H1 (cell line): Measurements from ENCODE around the gene TRHDE. TPM values are rescaled to one million over a fixed set of nuclear protein-coding genes. Genes with fewer than 3 reads are reported as not detected.

ENCODE experiments used
- CTCF ChIA-PET: fragments of 300-600 bp; sonication (Branson Sonifier 250); formaldehyde crosslinking; loops from one replicate; lab custom pipeline; 2021; ENCODE audit not compliant: partially characterized antibody; lab: Charles Lee
- POLR2A ChIA-PET: fragments of 300-600 bp; sonication (Branson Sonifier 250); formaldehyde crosslinking; loops from one replicate; lab custom pipeline; 2021; ENCODE audit warnings: inconsistent platforms; ENCODE audit not compliant: partially characterized antibody; lab: Charles Lee
- DNase-seq, 2 experiments: peaks; one replicate each; pipeline versions ENCODE4 v3.0.0 to v3.0.0-alpha.2; 2010 to 2022; ENCODE audit warnings: low spot score in 2 of 2, low read depth in 1 of 2, mixed read lengths in 1 of 2
- FAIRE-seq: peaks from 2 replicates; lab custom pipeline; 2011; peaks lifted over from hg19 to GRCh38; lab: Jason Lieb, UNC
- H2AFZ ChIP-seq: 2 replicates; pipeline ENCODE4 v1.8.1; 2012; ENCODE audit warnings: low read length, inconsistent platforms
- H2AK5ac ChIP-seq: 2 replicates; pipeline ENCODE4 v1.6.1; 2013; ENCODE audit warnings: low read depth, low read length
- H2BK120ac ChIP-seq: replicated peaks from 2 replicates; pipeline ENCODE3; 2013; ENCODE audit warnings: low read depth, low read length, inconsistent platforms
- H2BK12ac ChIP-seq: 2 replicates; pipeline ENCODE4 v1.6.1; 2013; ENCODE audit warnings: low read depth, low read length
- H2BK15ac ChIP-seq: 2 replicates; pipeline ENCODE4 v1.6.1; 2013; ENCODE audit warnings: low read length
- H2BK20ac ChIP-seq: 2 replicates; pipeline ENCODE4 v1.6.1; 2013; ENCODE audit warnings: low read length
- H2BK5ac ChIP-seq: 2 replicates; pipeline ENCODE4 v1.6.1; 2013; ENCODE audit warnings: low read depth, low read length
- H3K14ac ChIP-seq: 2 replicates; pipeline ENCODE4 v1.6.1; 2013; ENCODE audit warnings: inconsistent platforms; ENCODE audit not compliant: insufficient read length
- H3K18ac ChIP-seq: 2 replicates; pipeline ENCODE4 v1.6.1; 2013; ENCODE audit warnings: low read length; ENCODE audit errors: extremely low read depth
- H3K23ac ChIP-seq: 2 replicates; pipeline ENCODE4 v1.6.1; 2013; ENCODE audit warnings: inconsistent platforms; ENCODE audit not compliant: insufficient read length
- H3K23me2 ChIP-seq: 2 replicates; pipeline ENCODE4 v1.6.1; 2013; ENCODE audit warnings: low read depth, low read length
- H3K27ac ChIP-seq: 2 replicates; pipeline ENCODE4 v1.6.1; 2011; ENCODE audit warnings: low read depth, low read length, inconsistent platforms
- H3K27me3 ChIP-seq, 4 experiments: replicated peaks in 1 of 4; 1 replicate in 1 of 4; 2 replicates in 3 of 4; pipeline versions ENCODE4 v1.6.1 to v1.8.1; 2011 to 2013; ENCODE audit warnings: low read length in 3 of 4, mild to moderate bottlenecking in 3 of 4, inconsistent platforms in 2 of 4, mixed read lengths in 2 of 4, moderate library complexity in 1 of 4; ENCODE audit not compliant: control insufficient read depth in 3 of 4, insufficient read depth in 3 of 4; ENCODE audit errors: extremely low read depth in 1 of 4
- H3K36me3 ChIP-seq, 4 experiments: 2 replicates each; pipeline versions ENCODE4 v1.6.1 to v1.8.1; 2011 to 2013; ENCODE audit warnings: mild to moderate bottlenecking in 4 of 4, low read length in 3 of 4, moderate library complexity in 2 of 4, control low read depth in 1 of 4, inconsistent platforms in 1 of 4; ENCODE audit not compliant: insufficient read depth in 4 of 4, control insufficient read depth in 2 of 4
- H3K4ac ChIP-seq: replicated peaks from 2 replicates; pipeline ENCODE3; 2013; ENCODE audit warnings: low read length, low read depth, mixed read lengths, inconsistent platforms; ENCODE audit not compliant: insufficient read length
- H3K4me1 ChIP-seq, 4 experiments: replicated peaks in 1 of 4; 1 replicate in 1 of 4; 2 replicates in 3 of 4; pipeline versions ENCODE4 v1.6.1 to v1.8.1; 2011 to 2013; ENCODE audit warnings: low read length in 3 of 4, inconsistent platforms in 2 of 4, mixed read lengths in 1 of 4; ENCODE audit not compliant: insufficient read depth in 4 of 4, control insufficient read depth in 3 of 4
- H3K4me2 ChIP-seq, 2 experiments: 2 replicates each; pipeline versions ENCODE4 v1.6.1 to v1.8.1; 2011 to 2013; ENCODE audit warnings: low read depth in 2 of 2, low read length in 2 of 2, control low read depth in 1 of 2, inconsistent platforms in 1 of 2, mild to moderate bottlenecking in 1 of 2; ENCODE audit not compliant: insufficient read depth in 1 of 2
- H3K4me3 ChIP-seq, 4 experiments: fragments of 200-600, 300-600 bp in 1 of 4; sonication (generic), shearing (Covaris generic), sonication (Bioruptor Twin) in 1 of 4; 2 replicates each; pipeline versions ENCODE4 v1.5.1 to v1.8.1; 2011 to 2016; ENCODE audit warnings: low read length in 4 of 4, low read depth in 3 of 4, control low read depth in 2 of 4, inconsistent platforms in 2 of 4, mild to moderate bottlenecking in 2 of 4, mixed read lengths in 1 of 4, moderate library complexity in 1 of 4; ENCODE audit not compliant: insufficient read depth in 2 of 4; ENCODE audit errors: extremely low read depth in 1 of 4
- H3K56ac ChIP-seq: replicated peaks from 2 replicates; pipeline ENCODE3; 2013; ENCODE audit warnings: low read depth, mild to moderate bottlenecking, mixed read lengths, low read length, inconsistent platforms; ENCODE audit not compliant: insufficient read length
- H3K79me1 ChIP-seq: 2 replicates; pipeline ENCODE4 v1.6.1; 2013; ENCODE audit warnings: low read depth, low read length, control low read depth
- H3K79me2 ChIP-seq, 2 experiments: 2 replicates each; pipeline versions ENCODE4 v1.6.1 to v1.8.1; 2012 to 2013; ENCODE audit warnings: low read length in 2 of 2, mild to moderate bottlenecking in 2 of 2, inconsistent platforms in 1 of 2; ENCODE audit not compliant: insufficient read depth in 2 of 2, control insufficient read depth in 1 of 2
- H3K9ac ChIP-seq, 4 experiments: replicated peaks in 1 of 4; 1 replicate in 1 of 4; 2 replicates in 3 of 4; pipeline versions ENCODE4 v1.6.1 to v1.8.1; 2011 to 2013; ENCODE audit warnings: low read depth in 3 of 4, low read length in 3 of 4, control low read depth in 2 of 4, mild to moderate bottlenecking in 2 of 4, moderate library complexity in 2 of 4, inconsistent platforms in 1 of 4; ENCODE audit errors: extremely low read depth in 1 of 4
- H3K9me3 ChIP-seq, 2 experiments: 2 replicates each; pipeline versions ENCODE4 v1.6.1 to v1.8.1; 2012 to 2013; ENCODE audit warnings: mild to moderate bottlenecking in 2 of 2, moderate library complexity in 2 of 2, control low read depth in 1 of 2, inconsistent platforms in 1 of 2, low read depth in 1 of 2, low read length in 1 of 2, mixed read lengths in 1 of 2; ENCODE audit not compliant: insufficient read depth in 2 of 2
- H4K20me1 ChIP-seq, 2 experiments: replicated peaks in 1 of 2; 2 replicates each; pipeline versions ENCODE3 to v1.8.1; 2011 to 2013; ENCODE audit warnings: inconsistent platforms in 2 of 2, low read length in 2 of 2, mild to moderate bottlenecking in 1 of 2; ENCODE audit not compliant: insufficient read depth in 2 of 2, control insufficient read depth in 1 of 2
- H4K5ac ChIP-seq: 2 replicates; pipeline ENCODE4 v1.6.1; 2013; ENCODE audit warnings: low read length, low read depth, mixed read lengths, inconsistent platforms; ENCODE audit not compliant: insufficient read length
- H4K8ac ChIP-seq: 2 replicates; pipeline ENCODE4 v1.8.0; 2013; ENCODE audit warnings: mild to moderate bottlenecking, moderate library complexity, low read length, inconsistent platforms; ENCODE audit not compliant: insufficient read depth; ENCODE audit errors: extremely low read depth
- H4K91ac ChIP-seq: replicated peaks from 2 replicates; pipeline ENCODE3; 2013; ENCODE audit warnings: low read length, mixed read lengths, inconsistent platforms; ENCODE audit not compliant: insufficient read length
- BRCA1 ChIP-seq: IDR thresholded peaks from 2 replicates; pipeline ENCODE4 v1.6.1; 2012; ENCODE audit warnings: low read depth, low read length, improper control_type of control experiment
- E2F6 ChIP-seq: IDR thresholded peaks from 2 replicates; pipeline ENCODE4 v1.6.1; 2012; ENCODE audit warnings: inconsistent platforms
- EZH2 ChIP-seq: fragments of 200-600 bp; sonication (generic); IDR thresholded peaks from 2 replicates; pipeline ENCODE4 v1.7.1; 2012; ENCODE audit warnings: low read depth, mild to moderate bottlenecking, moderate library complexity, low read length, inconsistent platforms; ENCODE audit not compliant: severe bottlenecking
- KDM4A ChIP-seq: IDR thresholded peaks from one replicate; pipeline ENCODE4 v1.7.1; 2012; ENCODE audit warnings: low read depth, mild to moderate bottlenecking, moderate library complexity, low read length, inconsistent platforms; ENCODE audit not compliant: severe bottlenecking
- MAFK ChIP-seq: IDR thresholded peaks from 2 replicates; pipeline ENCODE4 v1.6.1; 2012; ENCODE audit warnings: low read depth, mild to moderate bottlenecking, improper control_type of control experiment, low read length
- POLR2AphosphoS5 ChIP-seq: IDR thresholded peaks from 2 replicates; pipeline ENCODE4 v1.6.1; 2011; ENCODE audit warnings: low read depth, low read length
- POU5F1 ChIP-seq: IDR thresholded peaks from 2 replicates; pipeline ENCODE4 v1.6.1; 2011; ENCODE audit warnings: low read depth, mild to moderate bottlenecking, low read length, moderate library complexity
- RAD21 ChIP-seq, 2 experiments: IDR thresholded peaks in 1 of 2; conservative IDR thresholded peaks in 1 of 2; 2 replicates each; pipeline ENCODE4 v1.6.1; 2011; ENCODE audit warnings: low read depth in 2 of 2, low read length in 2 of 2, improper control_type of control experiment in 1 of 2, inconsistent platforms in 1 of 2, mild to moderate bottlenecking in 1 of 2, moderate library complexity in 1 of 2
- RNF2 ChIP-seq: fragments of 200-900, 300-1000 bp; sonication (generic); IDR thresholded peaks from 2 replicates; pipeline ENCODE4 v1.7.1; 2016; ENCODE audit warnings: borderline replicate concordance, low read depth, mild to moderate bottlenecking, antibody characterized with exemption, low read length; ENCODE audit not compliant: poor library complexity, severe bottlenecking; ENCODE audit errors: missing control alignments
- SP2 ChIP-seq: IDR thresholded peaks from 2 replicates; pipeline ENCODE4 v1.6.1; 2012; ENCODE audit warnings: mild to moderate bottlenecking, low read length, inconsistent platforms
- TCF12 ChIP-seq: IDR thresholded peaks from 2 replicates; pipeline ENCODE4 v1.6.1; 2011; ENCODE audit warnings: low read depth, mild to moderate bottlenecking, low read length
- TEAD4 ChIP-seq: IDR thresholded peaks from 2 replicates; pipeline ENCODE4 v1.6.1; 2012; ENCODE audit warnings: low read depth, low read length, inconsistent platforms, mixed read lengths
- WGBS, 2 experiments: shearing (Covaris generic) in 1 of 2; methylation state at CpG; one replicate each; pipeline versions ENCODE4 v1.1.6 to v1.1.7; 2013 to 2015; ENCODE audit warnings: low lambda C conversion rate in 2 of 2, mixed read lengths in 2 of 2, inconsistent platforms in 1 of 2, low coverage in 1 of 2, missing lambda C conversion rate in 1 of 2; ENCODE audit not compliant: insufficient replicate concordance in 2 of 2, insufficient coverage in 1 of 2, insufficient read length in 1 of 2; ENCODE audit errors: extremely low coverage in 1 of 2, missing lambda C conversion rate in 1 of 2; 5-methylcytosine and 5-hydroxymethylcytosine counted together
- polyA plus RNA-seq, 7 experiments: library from polyadenylated mRNA; depleted of rRNA in 3 of 7; stranded (reverse) in 5 of 7; unstranded in 2 of 7; fragments of >200 nt in 5 of 7; fragments of 200-250 nt in 2 of 7; gene quantifications; 1 replicate in 5 of 7; 2 replicates in 1 of 7; 4 replicates in 1 of 7; pipeline versions ENCODE4 v1.2.1 to v1.2.3, GENCODE V29; 2011 to 2013; ENCODE audit warnings: missing spikeins in 2 of 7, mixed read lengths in 2 of 7
- total RNA-seq: library from RNA; stranded (reverse); fragmentation: NEBNext Ultra II Directional; extraction: Animal tissue kit (Norgen Biotek cat#: 25700); gene quantifications from 2 replicates; pipeline ENCODE4 v1.2.1, GENCODE V29; 2021

TRHDE gene
- total and polyA plus RNA-seq, 2 of the 8 experiments (the other 6 are each of a cell fraction or from before 2014, with no cell fraction given), result 1.3 to 5.0 TPM

GRCh38 chr12:72618764-72619163 is 346.6 kb downstream of the TRHDE start:
- Histone ChIP-seq H3K23ac (no peak overlapping the region), H3K56ac (no peak overlapping the region), H3K27ac (no peak overlapping the region), H2BK20ac (no peak overlapping the region), H4K8ac (no peak overlapping the region), H3K4me2 (no peak overlapping the region), H3K23me2 (no peaks in the 10 kb centered on the region), H2BK120ac (no peak overlapping the region), H3K79me1 (no peaks in the 10 kb centered on the region), H4K20me1 (no peaks in the 10 kb centered on the region), H3K27me3 (no peaks in the 10 kb centered on the region), H3K79me2 (no peaks in the 10 kb centered on the region), H3K4ac (no peak overlapping the region), H3K18ac (no peak overlapping the region), H2BK5ac (no peak overlapping the region), H4K91ac (no peak overlapping the region), H3K36me3 (no peaks in the 10 kb centered on the region), H2BK15ac (no peak overlapping the region), H2BK12ac (no peak overlapping the region), H3K14ac (no peak overlapping the region), H2AK5ac (no peak overlapping the region), H3K4me3 (no peak overlapping the region), H4K5ac (no peak overlapping the region), H2AFZ (no peak overlapping the region), H3K9ac (no peak overlapping the region), H3K4me1 (peaks cover 0 to 2% (median 0%) of the 10 kb centered on the region in 4 experiments; a peak in 1 of 7 replicates), H3K9me3 (no peaks in the 10 kb centered on the region)
- POLR2A ChIA-PET, result no interaction called here
- 80% methylated on average over 6 of the region's 6 CpGs; no CpG with 5 or more reads in 1 of the 2 experiments for WGBS, 2 experiments
- CTCF ChIA-PET, result no interaction called here
- DNase-seq (no peak), FAIRE-seq (no peak)
- no peak for TF ChIP-seq RAD21 (IDR thresholded peaks at IDR 0.05 in 1 of 2, conservative IDR thresholded peaks at IDR 0.05 in 1 of 2; ENCODE audit: low read depth in 2 of 2, low read length in 2 of 2)
- no peak for TF ChIP-seq TEAD4
- TF ChIP-seq E2F6, result no peak
- no peak for TF ChIP-seq KDM4A
- TF ChIP-seq EZH2, result no peak
- no peak for TF ChIP-seq TCF12
- no peak for TF ChIP-seq SP2
- no peak for TF ChIP-seq POLR2AphosphoS5
- TF ChIP-seq RNF2, result no peak
- TF ChIP-seq MAFK, result no peak
- TF ChIP-seq BRCA1, result no peak
- no peak for TF ChIP-seq POU5F1
